ENCODE data around the gene ICAM3. TPM values are rescaled to one million over a fixed set of nuclear protein-coding genes. Genes with fewer than 3 reads are reported as not detected.
A peak's percentile ranks its signal among the peaks of the same experiment; 100 is the strongest.
"Not testable (repeated sequence)": the region's sequence is repeated elsewhere in the genome, so short reads cannot be mapped to it uniquely, and the experiment has no call there.

Gene ICAM3
- 2.2 TPM for polyA plus RNA-seq (2013, experiment 1 of 4)
- 3.4 TPM for polyA plus RNA-seq (2013, experiment 2 of 4)
- polyA plus RNA-seq (2013, experiment 3 of 4), result 2.0 TPM
- 2.9 TPM for polyA plus RNA-seq (2013, experiment 4 of 4)

- Histone ChIP-seq H3K9me3 (ENCODE audit: control insufficient read depth, low read length) (no peaks in the 10 kb centered on the region), H3K27ac (ENCODE audit: insufficient read depth, low read depth, low read length, poor library complexity, severe bottlenecking) (no peak within 1 kb of the TSS), H3K4me3 (ENCODE audit: insufficient read depth, low read depth, low read length) (no peak within 1 kb of the TSS), H3K27me3 (ENCODE audit: control insufficient read depth, insufficient read depth, low read length, poor library complexity, severe bottlenecking) (peaks cover 12% of the 10 kb centered on the region), H3K36me3 (ENCODE audit: control insufficient read depth, insufficient read depth, low read length) (no peaks in the 10 kb centered on the region), H3K4me1 (ENCODE audit: control insufficient read depth, insufficient read depth, low read length) (peaks cover under 1% of the 10 kb centered on the region)
- WGBS, 2 experiments, result 72% methylated on average over 14 of the region's 14 CpGs
Observed at GRCh38 chr19:10339380-10339960, at the start of gene ICAM3. ICAM3 (minus strand) TSS chr19:10339624; CDS start chr19:10339614, 10 bp downstream.

GRCh38 chr19:10388957-10389356 lies 49.5 kb upstream of the ICAM3 start:
- Histone ChIP-seq H3K4me3 (ENCODE audit: insufficient read depth, low read depth, low read length) (no peak overlapping the region), H3K36me3 (ENCODE audit: control insufficient read depth, insufficient read depth, low read length) (peaks cover 10% of the 10 kb centered on the region), H3K9me3 (ENCODE audit: control insufficient read depth, low read length) (no peaks in the 10 kb centered on the region), H3K27ac (ENCODE audit: insufficient read depth, low read depth, low read length, poor library complexity, severe bottlenecking) (no peak overlapping the region), H3K27me3 (ENCODE audit: control insufficient read depth, insufficient read depth, low read length, poor library complexity, severe bottlenecking) (no peaks in the 10 kb centered on the region), H3K4me1 (ENCODE audit: control insufficient read depth, insufficient read depth, low read length) (no peaks in the 10 kb centered on the region)
- WGBS, 2 experiments, result 3 to 4% methylated on average over 3 of the region's 3 CpGs

GRCh38 chr19:10384580-10384979 lies 45.2 kb upstream of the ICAM3 start:
- WGBS, 2 experiments, result 75 to 78% methylated on average over 9 of the region's 9 CpGs

GRCh38 chr19:10383223-10383499 lies 43.7 kb upstream of the ICAM3 start:
- not testable (repeated sequence) for H3K4me3 ChIP-seq (ENCODE audit: insufficient read depth, low read depth, low read length); H3K27ac ChIP-seq (ENCODE audit: insufficient read depth, low read depth, low read length, poor library complexity, severe bottlenecking); H3K9me3 ChIP-seq (ENCODE audit: control insufficient read depth, low read length); H3K36me3 ChIP-seq (ENCODE audit: control insufficient read depth, insufficient read depth, low read length); H3K27me3 ChIP-seq (ENCODE audit: control insufficient read depth, insufficient read depth, low read length, poor library complexity, severe bottlenecking); H3K4me1 ChIP-seq (ENCODE audit: control insufficient read depth, insufficient read depth, low read length)
- 92 to 97% methylated on average over 8 of the region's 8 CpGs for WGBS, 2 experiments

More at GRCh38 chr19:10384580-10384979, 45.2 kb upstream of the ICAM3 start:
- Histone ChIP-seq H3K4me3 (ENCODE audit: insufficient read depth, low read depth, low read length) (no peak overlapping the region), H3K4me1 (ENCODE audit: control insufficient read depth, insufficient read depth, low read length) (peaks cover 4% of the 10 kb centered on the region), H3K27ac (ENCODE audit: insufficient read depth, low read depth, low read length, poor library complexity, severe bottlenecking) (no peak overlapping the region), H3K27me3 (ENCODE audit: control insufficient read depth, insufficient read depth, low read length, poor library complexity, severe bottlenecking) (no peaks in the 10 kb centered on the region), H3K9me3 (ENCODE audit: control insufficient read depth, low read length) (no peaks in the 10 kb centered on the region), H3K36me3 (ENCODE audit: control insufficient read depth, insufficient read depth, low read length) (no peaks in the 10 kb centered on the region)

GRCh38 chr19:10380313-10381102 lies 41.1 kb upstream of the ICAM3 start, which contains the start of gene TYK2:
TYK2 (minus strand) TSS chr19:10380572; CDS start chr19:10378406, 2,166 bp downstream.
- whole genome bisulfite sequencing, 2 experiments, result 0% methylated on average over 58 of the region's 58 CpGs
- H3K27ac ChIP-seq (ENCODE audit: insufficient read depth, low read depth, low read length, poor library complexity, severe bottlenecking), result no peak within 1 kb of the TSS

GRCh38 chr19:10379880-10380312 lies 40.5 kb upstream of the ICAM3 start:
- Histone ChIP-seq H3K36me3 (ENCODE audit: control insufficient read depth, insufficient read depth, low read length) (no peaks in the 10 kb centered on the region), H3K9me3 (ENCODE audit: control insufficient read depth, low read length) (no peaks in the 10 kb centered on the region), H3K27ac (ENCODE audit: insufficient read depth, low read depth, low read length, poor library complexity, severe bottlenecking) (no peak overlapping the region), H3K4me3 (ENCODE audit: insufficient read depth, low read depth, low read length) (peak overlapping the region; percentile 97), H3K27me3 (ENCODE audit: control insufficient read depth, insufficient read depth, low read length, poor library complexity, severe bottlenecking) (no peaks in the 10 kb centered on the region), H3K4me1 (ENCODE audit: control insufficient read depth, insufficient read depth, low read length) (peaks cover 6% of the 10 kb centered on the region)
- WGBS, 2 experiments, result 1 to 2% methylated on average over 10 of the region's 10 CpGs

More at GRCh38 chr19:10380313-10381102, 41.1 kb upstream of the ICAM3 start, which contains the start of gene TYK2:
- Histone ChIP-seq H3K27me3 (ENCODE audit: control insufficient read depth, insufficient read depth, low read length, poor library complexity, severe bottlenecking) (no peaks in the 10 kb centered on the region), H3K36me3 (ENCODE audit: control insufficient read depth, insufficient read depth, low read length) (no peaks in the 10 kb centered on the region), H3K4me3 (ENCODE audit: insufficient read depth, low read depth, low read length) (peak within 1 kb of the TSS; percentile 97), H3K4me1 (ENCODE audit: control insufficient read depth, insufficient read depth, low read length) (peaks cover 6% of the 10 kb centered on the region), H3K9me3 (ENCODE audit: control insufficient read depth, low read length) (no peaks in the 10 kb centered on the region)

GRCh38 chr19:10378124-10378523 lies 38.7 kb upstream of the ICAM3 start:
- peaks cover 6% of the 10 kb centered on the region for H3K4me1 ChIP-seq (ENCODE audit: control insufficient read depth, insufficient read depth, low read length)
- H3K36me3 ChIP-seq (ENCODE audit: control insufficient read depth, insufficient read depth, low read length), result no peaks in the 10 kb centered on the region
- no peak overlapping the region for H3K4me3 ChIP-seq (ENCODE audit: insufficient read depth, low read depth, low read length)
- H3K27me3 ChIP-seq (ENCODE audit: control insufficient read depth, insufficient read depth, low read length, poor library complexity, severe bottlenecking), result no peaks in the 10 kb centered on the region
- no peaks in the 10 kb centered on the region for H3K9me3 ChIP-seq (ENCODE audit: control insufficient read depth, low read length)
- H3K27ac ChIP-seq (ENCODE audit: insufficient read depth, low read depth, low read length, poor library complexity, severe bottlenecking), result no peak overlapping the region
- WGBS, 2 experiments, result 94 to 96% methylated on average over 8 of the region's 8 CpGs

- 93 to 98% methylated on average over 2 of the region's 2 CpGs for WGBS, 2 experiments
- H3K27ac ChIP-seq (ENCODE audit: insufficient read depth, low read depth, low read length, poor library complexity, severe bottlenecking); H3K36me3 ChIP-seq (ENCODE audit: control insufficient read depth, insufficient read depth, low read length); H3K4me1 ChIP-seq (ENCODE audit: control insufficient read depth, insufficient read depth, low read length); H3K9me3 ChIP-seq (ENCODE audit: control insufficient read depth, low read length); H3K4me3 ChIP-seq (ENCODE audit: insufficient read depth, low read depth, low read length); H3K27me3 ChIP-seq (ENCODE audit: control insufficient read depth, insufficient read depth, low read length, poor library complexity, severe bottlenecking): not testable (repeated sequence)
Observed at GRCh38 chr19:10377140-10377640, 37.8 kb upstream of the ICAM3 start.

GRCh38 chr19:10374931-10375330 lies 35.5 kb upstream of the ICAM3 start:
- Histone ChIP-seq H3K4me1 (ENCODE audit: control insufficient read depth, insufficient read depth, low read length) (peaks cover 5% of the 10 kb centered on the region), H3K27me3 (ENCODE audit: control insufficient read depth, insufficient read depth, low read length, poor library complexity, severe bottlenecking) (no peaks in the 10 kb centered on the region), H3K36me3 (ENCODE audit: control insufficient read depth, insufficient read depth, low read length) (no peaks in the 10 kb centered on the region), H3K4me3 (ENCODE audit: insufficient read depth, low read depth, low read length) (no peak overlapping the region), H3K27ac (ENCODE audit: insufficient read depth, low read depth, low read length, poor library complexity, severe bottlenecking) (no peak overlapping the region), H3K9me3 (ENCODE audit: control insufficient read depth, low read length) (no peaks in the 10 kb centered on the region)
- 96 to 97% methylated on average over 5 of the region's 5 CpGs for WGBS, 2 experiments

GRCh38 chr19:10372690-10373089 lies 33.3 kb upstream of the ICAM3 start:
- Histone ChIP-seq H3K27me3 (ENCODE audit: control insufficient read depth, insufficient read depth, low read length, poor library complexity, severe bottlenecking) (no peaks in the 10 kb centered on the region), H3K36me3 (ENCODE audit: control insufficient read depth, insufficient read depth, low read length) (peaks cover 17% of the 10 kb centered on the region), H3K4me3 (ENCODE audit: insufficient read depth, low read depth, low read length) (no peak overlapping the region), H3K9me3 (ENCODE audit: control insufficient read depth, low read length) (no peaks in the 10 kb centered on the region), H3K4me1 (ENCODE audit: control insufficient read depth, insufficient read depth, low read length) (no peaks in the 10 kb centered on the region), H3K27ac (ENCODE audit: insufficient read depth, low read depth, low read length, poor library complexity, severe bottlenecking) (no peak overlapping the region)
- 91 to 94% methylated on average over 3 of the region's 3 CpGs for WGBS, 2 experiments
